ENCODE measurements around the gene PGBD4.

Gene PGBD4

GRCh38 chr15:34084086-34084485, 17.8 kb upstream of the PGBD4 start:
- peak; percentile 82 for DNase-seq (ENCODE audit: low read depth)
- TF ChIP-seq, protein P1, sequence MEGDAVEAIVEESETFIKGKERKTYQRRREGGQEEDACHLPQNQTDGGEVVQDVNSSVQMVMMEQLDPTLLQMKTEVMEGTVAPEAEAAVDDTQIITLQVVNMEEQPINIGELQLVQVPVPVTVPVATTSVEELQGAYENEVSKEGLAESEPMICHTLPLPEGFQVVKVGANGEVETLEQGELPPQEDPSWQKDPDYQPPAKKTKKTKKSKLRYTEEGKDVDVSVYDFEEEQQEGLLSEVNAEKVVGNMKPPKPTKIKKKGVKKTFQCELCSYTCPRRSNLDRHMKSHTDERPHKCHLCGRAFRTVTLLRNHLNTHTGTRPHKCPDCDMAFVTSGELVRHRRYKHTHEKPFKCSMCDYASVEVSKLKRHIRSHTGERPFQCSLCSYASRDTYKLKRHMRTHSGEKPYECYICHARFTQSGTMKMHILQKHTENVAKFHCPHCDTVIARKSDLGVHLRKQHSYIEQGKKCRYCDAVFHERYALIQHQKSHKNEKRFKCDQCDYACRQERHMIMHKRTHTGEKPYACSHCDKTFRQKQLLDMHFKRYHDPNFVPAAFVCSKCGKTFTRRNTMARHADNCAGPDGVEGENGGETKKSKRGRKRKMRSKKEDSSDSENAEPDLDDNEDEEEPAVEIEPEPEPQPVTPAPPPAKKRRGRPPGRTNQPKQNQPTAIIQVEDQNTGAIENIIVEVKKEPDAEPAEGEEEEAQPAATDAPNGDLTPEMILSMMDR (IDR thresholded peaks at IDR 0.05; ENCODE audit: control insufficient read depth, extremely low read depth, insufficient read depth), result no peak
- H3K4me3 ChIP-seq (ENCODE audit: low read depth, low read length), result no peak overlapping the region

DNA sequence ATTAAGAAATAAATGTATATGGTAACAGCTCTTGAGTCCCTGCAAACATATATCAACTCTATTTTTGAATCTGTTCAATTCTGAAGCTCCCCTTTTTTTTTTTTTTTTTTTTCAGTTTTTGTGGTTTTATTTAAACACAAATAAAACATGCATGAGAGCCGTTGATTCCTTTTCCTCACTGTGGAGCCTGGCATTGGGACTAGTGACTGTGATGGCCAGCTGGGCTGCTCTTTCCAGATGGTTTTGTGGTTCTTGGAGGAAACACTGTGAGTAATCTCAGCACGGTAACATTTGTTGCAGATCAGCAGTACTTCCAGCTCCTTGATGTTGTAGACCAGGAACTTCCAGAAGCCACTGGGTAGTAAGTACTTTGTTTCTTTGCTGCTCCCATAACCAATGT, 16.1 kb upstream of the PGBD4 start:
- DNase-seq (ENCODE audit: low read depth), result no peak
- TF ChIP-seq, protein P1 (IDR thresholded peaks at IDR 0.05; ENCODE audit: control insufficient read depth, extremely low read depth, insufficient read depth), result no peak
- H3K4me3 ChIP-seq (ENCODE audit: low read depth, low read length), result no peak overlapping the region

DNA sequence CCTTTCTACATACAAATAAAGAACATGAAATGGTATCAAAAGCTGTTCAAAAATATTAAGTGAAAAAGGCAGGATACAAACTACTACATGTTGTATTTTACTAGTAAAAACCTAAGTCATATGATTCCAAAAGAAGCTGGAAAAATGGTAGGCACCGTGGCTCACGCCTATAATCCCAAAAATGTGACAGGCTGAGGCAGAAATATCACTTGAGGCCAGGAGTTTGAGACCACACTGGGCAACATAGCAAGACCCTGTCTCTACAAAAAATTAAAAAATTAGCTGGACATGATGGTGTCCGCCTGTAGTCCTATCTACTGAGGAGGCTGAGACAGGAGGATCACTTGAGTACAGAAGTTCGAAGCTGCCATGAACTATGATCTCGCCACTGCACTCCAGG, 2.0 kb upstream of the PGBD4 start:
- H3K4me3 ChIP-seq (ENCODE audit: low read depth, low read length), result no peak overlapping the region
- TF ChIP-seq, protein P1 (IDR thresholded peaks at IDR 0.05; ENCODE audit: control insufficient read depth, extremely low read depth, insufficient read depth), result no peak
- no peak for DNase-seq (ENCODE audit: low read depth)

- TF ChIP-seq, protein P1 (IDR thresholded peaks at IDR 0.05; ENCODE audit: control insufficient read depth, extremely low read depth, insufficient read depth), result no peak
- DNase-seq (ENCODE audit: low read depth), result no peak
- peak overlapping the region; percentile 100 for H3K4me3 ChIP-seq (ENCODE audit: low read depth, low read length)
These were observed 467 bp downstream of the PGBD4 start for GRCh38 chr15:34102175-34102925.

DNA sequence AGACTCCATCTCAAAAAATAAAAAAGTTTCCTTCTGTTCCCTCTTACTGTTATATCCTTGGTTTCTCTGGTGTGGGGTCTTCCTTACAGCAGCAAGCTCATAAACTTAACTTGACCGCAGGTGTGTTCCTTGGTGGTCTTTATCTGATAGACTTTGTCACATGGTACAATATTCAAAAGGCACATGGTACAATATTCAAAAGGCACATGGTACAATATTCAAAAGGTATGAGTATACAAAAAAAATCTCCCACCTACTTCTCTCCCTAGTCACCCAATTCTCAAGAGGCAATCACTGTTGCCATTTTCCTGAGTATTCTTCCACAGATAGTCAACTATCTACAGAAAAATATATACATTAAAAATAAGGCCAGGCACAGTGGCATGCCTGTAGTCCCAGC, 4.5 kb downstream of the PGBD4 start:
- DNase-seq (ENCODE audit: low read depth), result no peak
- no peak overlapping the region for H3K4me3 ChIP-seq (ENCODE audit: low read depth, low read length)
- TF ChIP-seq, protein P1 (IDR thresholded peaks at IDR 0.05; ENCODE audit: control insufficient read depth, extremely low read depth, insufficient read depth), result no peak

GRCh38 chr15:34107315-34107714, 5.4 kb downstream of the PGBD4 start:
- TF ChIP-seq, protein P1 (IDR thresholded peaks at IDR 0.05; ENCODE audit: control insufficient read depth, extremely low read depth, insufficient read depth), result no peak
- H3K4me3 ChIP-seq (ENCODE audit: low read depth, low read length), result no peak overlapping the region
- DNase-seq (ENCODE audit: low read depth), result no peak
